Measurements from ENCODE around the gene CENPF. TPM values are rescaled to one million over a fixed set of nuclear protein-coding genes. Genes with fewer than 3 reads are reported as not detected.
"Not testable (repeated sequence)": the region's sequence is repeated elsewhere in the genome, so short reads cannot be mapped to it uniquely, and the experiment has no call there.

CENPF gene
- total RNA-seq, 2 experiments from 2014 or later = 70.6 to 79.4 TPM

GRCh38 chr1:214574598-214575411 is 28.2 kb upstream of the CENPF start:
- Mint-ChIP-seq H3K27me3 (no peaks in the 10 kb centered on the region), H3K27ac (no peak overlapping the region), H3K4me1 (no peaks in the 10 kb centered on the region), H3K9me3 (peaks cover 19% of the 10 kb centered on the region), H3K36me3 (peaks cover 9% of the 10 kb centered on the region), H3K4me3 (no peak overlapping the region)
- no peak for DNase-seq

- H3K27ac Mint-ChIP-seq, DNase-seq, H3K4me3 Mint-ChIP-seq, H3K4me1 Mint-ChIP-seq, H3K27me3 Mint-ChIP-seq, H3K36me3 Mint-ChIP-seq: not testable (repeated sequence)
- peaks cover 19% of the 10 kb centered on the region for H3K9me3 Mint-ChIP-seq
These were observed 26.9 kb upstream of the CENPF start for GRCh38 chr1:214576120-214576519.

GRCh38 chr1:214579183-214579582 is 23.8 kb upstream of the CENPF start:
- H3K4me1 Mint-ChIP-seq = no peaks in the 10 kb centered on the region
- no peaks in the 10 kb centered on the region for H3K27me3 Mint-ChIP-seq
- H3K4me3 Mint-ChIP-seq = no peak overlapping the region
- DNase-seq = no peak
- H3K27ac Mint-ChIP-seq = no peak overlapping the region
- H3K9me3 Mint-ChIP-seq = peaks cover 19% of the 10 kb centered on the region
- H3K36me3 Mint-ChIP-seq = peaks cover 9% of the 10 kb centered on the region

- Mint-ChIP-seq H3K4me3 (no peak overlapping the region), H3K27me3 (no peaks in the 10 kb centered on the region)
These were observed 21.2 kb upstream of the CENPF start for GRCh38 chr1:214581785-214582184.

GRCh38 chr1:214582289-214582891 is 20.6 kb upstream of the CENPF start:
- no peak for DNase-seq
- Mint-ChIP-seq H3K9me3 (peaks cover 3% of the 10 kb centered on the region), H3K27ac (no peak overlapping the region), H3K4me3 (no peak overlapping the region), H3K36me3 (no peaks in the 10 kb centered on the region), H3K27me3 (no peaks in the 10 kb centered on the region), H3K4me1 (no peaks in the 10 kb centered on the region)

More at GRCh38 chr1:214581785-214582184, 21.2 kb upstream of the CENPF start:
- Mint-ChIP-seq H3K27ac (no peak overlapping the region), H3K9me3 (peaks cover 9% of the 10 kb centered on the region), H3K4me1 (no peaks in the 10 kb centered on the region), H3K36me3 (no peaks in the 10 kb centered on the region)
- DNase-seq = no peak

- Mint-ChIP-seq H3K27ac (no peak overlapping the region), H3K36me3 (no peaks in the 10 kb centered on the region), H3K4me1 (no peaks in the 10 kb centered on the region), H3K9me3 (no peaks in the 10 kb centered on the region), H3K27me3 (no peaks in the 10 kb centered on the region), H3K4me3 (no peak overlapping the region)
- DNase-seq = no peak
These were observed 19.9 kb upstream of the CENPF start for GRCh38 chr1:214583113-214583512.

- H3K4me1 Mint-ChIP-seq = no peaks in the 10 kb centered on the region
- no peak for DNase-seq
- H3K9me3 Mint-ChIP-seq = no peaks in the 10 kb centered on the region
- H3K27me3 Mint-ChIP-seq = no peaks in the 10 kb centered on the region
- H3K4me3 Mint-ChIP-seq = no peak overlapping the region
- no peak overlapping the region for H3K27ac Mint-ChIP-seq
- no peaks in the 10 kb centered on the region for H3K36me3 Mint-ChIP-seq
These were observed 19.0 kb upstream of the CENPF start for GRCh38 chr1:214583824-214584554.

- Mint-ChIP-seq H3K4me1 (no peaks in the 10 kb centered on the region), H3K36me3 (no peaks in the 10 kb centered on the region), H3K27ac (no peak overlapping the region), H3K9me3 (no peaks in the 10 kb centered on the region), H3K4me3 (no peak overlapping the region), H3K27me3 (no peaks in the 10 kb centered on the region)
- DNase-seq = no peak
These were observed 17.9 kb upstream of the CENPF start for GRCh38 chr1:214584805-214585766.

- Mint-ChIP-seq H3K27me3 (no peaks in the 10 kb centered on the region), H3K9me3 (no peaks in the 10 kb centered on the region), H3K27ac (no peak overlapping the region), H3K4me1 (no peaks in the 10 kb centered on the region), H3K4me3 (no peak overlapping the region), H3K36me3 (no peaks in the 10 kb centered on the region)
- DNase-seq = no peak
These were observed 16.4 kb upstream of the CENPF start for GRCh38 chr1:214586621-214587020.

GRCh38 chr1:214587165-214587564 is 15.8 kb upstream of the CENPF start:
- H3K4me1 Mint-ChIP-seq = no peaks in the 10 kb centered on the region
- H3K27me3 Mint-ChIP-seq = no peaks in the 10 kb centered on the region
- no peak overlapping the region for H3K4me3 Mint-ChIP-seq
- H3K9me3 Mint-ChIP-seq = no peaks in the 10 kb centered on the region
- DNase-seq = no peak
- H3K36me3 Mint-ChIP-seq = no peaks in the 10 kb centered on the region
- H3K27ac Mint-ChIP-seq = no peak overlapping the region

- H3K27me3 Mint-ChIP-seq = no peaks in the 10 kb centered on the region
- H3K27ac Mint-ChIP-seq = no peak overlapping the region
- H3K36me3 Mint-ChIP-seq = no peaks in the 10 kb centered on the region
- no peaks in the 10 kb centered on the region for H3K9me3 Mint-ChIP-seq
- no peaks in the 10 kb centered on the region for H3K4me1 Mint-ChIP-seq
- H3K4me3 Mint-ChIP-seq = no peak overlapping the region
- DNase-seq = no peak
These were observed 13.9 kb upstream of the CENPF start for GRCh38 chr1:214588963-214589597.

GRCh38 chr1:214590696-214591095 is 12.3 kb upstream of the CENPF start:
- H3K36me3 Mint-ChIP-seq = no peaks in the 10 kb centered on the region
- no peak overlapping the region for H3K4me3 Mint-ChIP-seq
- no peaks in the 10 kb centered on the region for H3K27me3 Mint-ChIP-seq
- H3K9me3 Mint-ChIP-seq = no peaks in the 10 kb centered on the region
- DNase-seq = no peak
- no peak overlapping the region for H3K27ac Mint-ChIP-seq
- H3K4me1 Mint-ChIP-seq = no peaks in the 10 kb centered on the region

- H3K27ac Mint-ChIP-seq, H3K4me1 Mint-ChIP-seq, H3K4me3 Mint-ChIP-seq, H3K36me3 Mint-ChIP-seq, H3K27me3 Mint-ChIP-seq, DNase-seq, H3K9me3 Mint-ChIP-seq: not testable (repeated sequence)
These were observed 11.1 kb upstream of the CENPF start for GRCh38 chr1:214591918-214592317.

- Mint-ChIP-seq H3K36me3 (no peaks in the 10 kb centered on the region), H3K27me3 (no peaks in the 10 kb centered on the region), H3K9me3 (no peaks in the 10 kb centered on the region), H3K4me3 (no peak overlapping the region), H3K4me1 (no peaks in the 10 kb centered on the region), H3K27ac (no peak overlapping the region)
- DNase-seq = no peak
These were observed 9.8 kb upstream of the CENPF start for GRCh38 chr1:214593158-214593557.
